ENCODE results near the gene OR52N5. TPM values are rescaled to one million over a fixed set of nuclear protein-coding genes. Genes with fewer than 3 reads are reported as not detected.

The OR52N5 gene
- not detected in 2 replicates for total RNA-seq
- not detected for total RNA-seq (2013)
- polyA plus RNA-seq, result not detected in 2 replicates
- 0.29 TPM in 1 of 2 replicates, not detected in the other for polyA minus RNA-seq

- no peak within 1 kb of the TSS for H3K4me3 Mint-ChIP-seq
- 46% methylated on average over 3 of the region's 4 CpGs for WGBS (ENCODE audit: insufficient coverage)
- POLR2A ChIA-PET, result no interaction called here
- H3K4me1 Mint-ChIP-seq, result no peaks in the 10 kb centered on the region
- H3K4me2 ChIP-seq (replicated peaks; ENCODE audit: low read depth, low read length, poor library complexity, severe bottlenecking), result no peak within 1 kb of the TSS
- no peaks in the 10 kb centered on the region for H3K36me3 ChIP-seq (replicated peaks in 1 of 2; ENCODE audit: control extremely low read depth in 1 of 2, control insufficient read depth in 1 of 2, extremely low read depth in 1 of 2, insufficient read depth in 2 of 2, low read length in 1 of 2)
- CTCF ChIA-PET, result no interaction called here
- H3K4me3 ChIP-seq (ENCODE audit: control extremely low read depth in 1 of 5, extremely low read depth in 1 of 5, insufficient read depth in 1 of 5, low read depth in 2 of 5, low read length in 4 of 5), result no peak within 1 kb of the TSS
- no peaks in the 10 kb centered on the region for H3K27me3 ChIP-seq (replicated peaks in 1 of 4; ENCODE audit: control extremely low read depth in 1 of 4, control insufficient read depth in 3 of 4, insufficient read depth in 4 of 4, low read length in 3 of 4)
- no peaks in the 10 kb centered on the region for H3K79me2 ChIP-seq (ENCODE audit: control insufficient read depth, insufficient read depth, low read length)
- H3K9me3 Mint-ChIP-seq (ENCODE audit: insufficient read depth), result no peaks in the 10 kb centered on the region
- no peak for DNase-seq
- H2AFZ ChIP-seq (ENCODE audit: insufficient read depth, low read depth, low read length, poor library complexity, severe bottlenecking), result no peak within 1 kb of the TSS
- no peaks in the 10 kb centered on the region for H4K20me1 ChIP-seq (ENCODE audit: control insufficient read depth, insufficient read depth, low read length, poor library complexity, severe bottlenecking)
- H3K27me3 Mint-ChIP-seq, result peaks cover 4% of the 10 kb centered on the region
- no peak for ATAC-seq (ENCODE audit: low read depth)
- no peak for TF ChIP-seq EZH2 (IDR thresholded peaks at IDR 0.05; ENCODE audit: borderline replicate concordance, insufficient read depth, low read depth, low read length, poor library complexity, severe bottlenecking)
- TF ChIP-seq CTCF (IDR thresholded peaks at IDR 0.05), result no peak
- H3K4me1 ChIP-seq (ENCODE audit: control insufficient read depth in 2 of 2, insufficient read depth in 2 of 2, low read length in 2 of 2), result no peaks in the 10 kb centered on the region
- no peak within 1 kb of the TSS for H3K27ac ChIP-seq (ENCODE audit: low read length in 2 of 2)
- H3K9me3 ChIP-seq (ENCODE audit: control extremely low read depth in 1 of 3, control insufficient read depth in 2 of 3, insufficient read depth in 1 of 3, low read length in 2 of 3), result no peaks in the 10 kb centered on the region
- H3K27ac Mint-ChIP-seq, result no peak within 1 kb of the TSS
- intact Hi-C loops (cut with micrococcal nuclease), result no loop called here
- no peak within 1 kb of the TSS for H3K9ac ChIP-seq (ENCODE audit: low read length)
Measured at GRCh38 chr11:5783255-5783654, at the start of gene OR52N5. Gene OR52N5 (minus strand): TSS chr11:5783355. CDS start chr11:5778634, 4,721 bp downstream.

GRCh38 chr11:5831196-5831829 lies 48.2 kb upstream of the OR52N5 start:
- POLR2A ChIA-PET, result no interaction called here
- no peak overlapping the region for H3K4me3 Mint-ChIP-seq
- WGBS (ENCODE audit: insufficient coverage), result 92% methylated on average over 5 of the region's 6 CpGs

More at GRCh38 chr11:5831196-5831829, 48.2 kb upstream of the OR52N5 start:
- Histone ChIP-seq H4K20me1 (ENCODE audit: control insufficient read depth, insufficient read depth, low read length, poor library complexity, severe bottlenecking) (no peaks in the 10 kb centered on the region), H3K4me1 (ENCODE audit: control insufficient read depth in 2 of 2, insufficient read depth in 2 of 2, low read length in 2 of 2) (no peaks in the 10 kb centered on the region), H3K79me2 (ENCODE audit: control insufficient read depth, insufficient read depth, low read length) (no peaks in the 10 kb centered on the region), H3K4me3 (ENCODE audit: control extremely low read depth in 1 of 5, extremely low read depth in 1 of 5, insufficient read depth in 1 of 5, low read depth in 2 of 5, low read length in 4 of 5) (no peak overlapping the region), H3K4me2 (replicated peaks; ENCODE audit: low read depth, low read length, poor library complexity, severe bottlenecking) (no peak overlapping the region), H3K27ac (ENCODE audit: low read length in 2 of 2) (no peak overlapping the region), H3K9me3 (ENCODE audit: control extremely low read depth in 1 of 3, control insufficient read depth in 2 of 3, insufficient read depth in 1 of 3, low read length in 2 of 3) (no peaks in the 10 kb centered on the region), H3K27me3 (replicated peaks in 1 of 4; ENCODE audit: control extremely low read depth in 1 of 4, control insufficient read depth in 3 of 4, insufficient read depth in 4 of 4, low read length in 3 of 4) (no peaks in the 10 kb centered on the region), H3K36me3 (replicated peaks in 1 of 2; ENCODE audit: control extremely low read depth in 1 of 2, control insufficient read depth in 1 of 2, extremely low read depth in 1 of 2, insufficient read depth in 2 of 2, low read length in 1 of 2) (no peaks in the 10 kb centered on the region), H2AFZ (ENCODE audit: insufficient read depth, low read depth, low read length, poor library complexity, severe bottlenecking) (no peak overlapping the region), H3K9ac (ENCODE audit: low read length) (no peak overlapping the region)
- intact Hi-C loops (cut with micrococcal nuclease), result no loop called here
- no peak for DNase-seq
- ATAC-seq (ENCODE audit: low read depth), result no peak
- peaks cover 13% of the 10 kb centered on the region for H3K27me3 Mint-ChIP-seq
- CTCF ChIA-PET, result no interaction called here
- TF ChIP-seq EZH2 (IDR thresholded peaks at IDR 0.05; ENCODE audit: borderline replicate concordance, insufficient read depth, low read depth, low read length, poor library complexity, severe bottlenecking) (no peak), CTCF (IDR thresholded peaks at IDR 0.05) (no peak)
- no peak overlapping the region for H3K27ac Mint-ChIP-seq
- no peaks in the 10 kb centered on the region for H3K9me3 Mint-ChIP-seq (ENCODE audit: insufficient read depth)
- H3K4me1 Mint-ChIP-seq, result no peaks in the 10 kb centered on the region
